Measurements from ENCODE around the gene LDLRAD4. TPM values are rescaled to one million over a fixed set of nuclear protein-coding genes. Genes with fewer than 3 reads are reported as not detected.
A peak's percentile ranks its signal among the peaks of the same experiment; 100 is the strongest.

Gene LDLRAD4
- total RNA-seq, 1 donor from 2014 or later: 34.1 TPM

DNA sequence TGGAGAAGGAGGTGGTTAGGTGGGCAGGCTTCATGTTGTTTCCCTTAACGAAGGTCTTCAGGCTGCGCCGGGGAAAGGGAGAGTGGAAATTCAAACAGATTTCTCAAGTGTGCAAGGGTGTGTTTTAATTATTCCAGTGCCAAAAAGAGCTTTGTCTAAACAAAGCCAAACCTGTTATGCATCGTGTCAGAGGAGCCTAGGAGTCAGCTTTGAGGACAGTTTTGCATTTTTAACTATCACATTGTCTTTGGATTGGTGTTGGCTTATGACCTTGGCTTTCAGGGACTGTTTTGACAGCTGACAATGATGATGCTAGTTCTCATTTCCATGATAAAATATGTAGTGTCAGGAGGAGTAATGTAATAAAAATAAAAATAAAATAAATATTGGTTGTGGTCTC is 144.8 kb downstream of the LDLRAD4 start:
- Mint-ChIP-seq H3K9me3 (ENCODE audit: unreplicated experiment) (no peaks in the 10 kb centered on the region), H3K27me3 (ENCODE audit: unreplicated experiment) (peaks cover 8% of the 10 kb centered on the region), H3K4me1 (ENCODE audit: unreplicated experiment) (peaks cover 33% of the 10 kb centered on the region), H3K36me3 (ENCODE audit: low read depth, unreplicated experiment) (no peaks in the 10 kb centered on the region), H3K27ac (ENCODE audit: unreplicated experiment) (no peak overlapping the region), H3K4me3 (ENCODE audit: unreplicated experiment) (no peak overlapping the region)
- TF ChIP-seq, protein P1, sequence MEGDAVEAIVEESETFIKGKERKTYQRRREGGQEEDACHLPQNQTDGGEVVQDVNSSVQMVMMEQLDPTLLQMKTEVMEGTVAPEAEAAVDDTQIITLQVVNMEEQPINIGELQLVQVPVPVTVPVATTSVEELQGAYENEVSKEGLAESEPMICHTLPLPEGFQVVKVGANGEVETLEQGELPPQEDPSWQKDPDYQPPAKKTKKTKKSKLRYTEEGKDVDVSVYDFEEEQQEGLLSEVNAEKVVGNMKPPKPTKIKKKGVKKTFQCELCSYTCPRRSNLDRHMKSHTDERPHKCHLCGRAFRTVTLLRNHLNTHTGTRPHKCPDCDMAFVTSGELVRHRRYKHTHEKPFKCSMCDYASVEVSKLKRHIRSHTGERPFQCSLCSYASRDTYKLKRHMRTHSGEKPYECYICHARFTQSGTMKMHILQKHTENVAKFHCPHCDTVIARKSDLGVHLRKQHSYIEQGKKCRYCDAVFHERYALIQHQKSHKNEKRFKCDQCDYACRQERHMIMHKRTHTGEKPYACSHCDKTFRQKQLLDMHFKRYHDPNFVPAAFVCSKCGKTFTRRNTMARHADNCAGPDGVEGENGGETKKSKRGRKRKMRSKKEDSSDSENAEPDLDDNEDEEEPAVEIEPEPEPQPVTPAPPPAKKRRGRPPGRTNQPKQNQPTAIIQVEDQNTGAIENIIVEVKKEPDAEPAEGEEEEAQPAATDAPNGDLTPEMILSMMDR (IDR thresholded peaks at IDR 0.05; ENCODE audit: unreplicated experiment): no peak
- no peak for DNase-seq (ENCODE audit: low spot score)

DNA sequence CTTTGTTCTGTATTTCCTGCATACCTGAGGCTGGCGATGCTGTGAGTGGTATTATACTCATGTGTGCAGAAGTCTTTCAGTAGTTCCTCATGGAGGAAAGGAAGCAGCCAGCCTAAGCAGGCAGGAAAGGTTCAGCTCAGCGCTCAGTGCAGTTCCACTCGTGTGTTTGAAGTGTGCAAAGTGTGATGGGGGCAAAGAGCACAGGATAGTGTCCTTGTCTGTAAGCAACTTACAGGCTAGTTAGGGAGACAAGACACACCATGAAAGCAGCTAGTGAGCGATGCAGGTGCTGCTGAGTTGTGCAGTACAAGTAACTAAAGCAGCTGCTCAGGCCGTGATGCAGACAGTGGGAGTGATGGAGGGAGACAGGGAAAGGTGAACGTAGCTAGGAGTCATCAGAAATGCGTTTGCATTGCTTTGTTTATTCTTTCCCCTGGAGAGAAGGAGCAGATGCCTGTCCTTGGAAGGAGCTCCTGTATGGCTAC is 146.2 kb downstream of the LDLRAD4 start:
- no peak for DNase-seq (ENCODE audit: low spot score)
- Mint-ChIP-seq H3K4me1 (ENCODE audit: unreplicated experiment) (peaks cover 36% of the 10 kb centered on the region), H3K27me3 (ENCODE audit: unreplicated experiment) (peaks cover 10% of the 10 kb centered on the region)

DNA sequence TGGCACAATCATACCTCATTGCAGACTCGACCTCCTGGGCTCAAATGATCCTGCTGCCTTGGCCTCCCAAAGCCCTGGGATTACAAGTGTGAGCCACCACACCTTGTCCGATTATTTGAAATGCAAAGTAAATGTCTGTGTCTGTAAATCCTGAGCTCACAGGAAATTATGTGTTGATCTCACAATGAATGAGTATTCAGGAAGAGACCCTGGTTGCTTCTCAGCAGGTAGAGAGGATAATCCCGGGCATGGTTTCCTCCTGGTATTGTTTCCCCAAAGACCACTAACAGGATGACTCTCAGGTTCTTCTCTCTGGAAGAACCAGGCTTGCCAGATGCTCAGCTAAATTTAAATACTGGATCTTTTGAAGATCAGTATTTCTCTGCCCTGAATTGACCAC is 147.6 kb downstream of the LDLRAD4 start:
- TF ChIP-seq, protein P1 (IDR thresholded peaks at IDR 0.05; ENCODE audit: unreplicated experiment): no peak
- Mint-ChIP-seq H3K4me1 (ENCODE audit: unreplicated experiment) (peaks cover 36% of the 10 kb centered on the region), H3K4me3 (ENCODE audit: unreplicated experiment) (no peak overlapping the region), H3K27ac (ENCODE audit: unreplicated experiment) (no peak overlapping the region), H3K27me3 (ENCODE audit: unreplicated experiment) (peaks cover 13% of the 10 kb centered on the region), H3K36me3 (ENCODE audit: low read depth, unreplicated experiment) (no peaks in the 10 kb centered on the region), H3K9me3 (ENCODE audit: unreplicated experiment) (no peaks in the 10 kb centered on the region)
- no peak for DNase-seq (ENCODE audit: low spot score)

More for the DNA sequence above, 146.2 kb downstream of the LDLRAD4 start:
- Mint-ChIP-seq H3K27ac (ENCODE audit: unreplicated experiment) (peak overlapping the region; percentile 32), H3K4me3 (ENCODE audit: unreplicated experiment) (peak overlapping the region; percentile 48), H3K9me3 (ENCODE audit: unreplicated experiment) (no peaks in the 10 kb centered on the region), H3K36me3 (ENCODE audit: low read depth, unreplicated experiment) (no peaks in the 10 kb centered on the region)
- TF ChIP-seq, protein P1 (IDR thresholded peaks at IDR 0.05; ENCODE audit: unreplicated experiment): no peak

DNA sequence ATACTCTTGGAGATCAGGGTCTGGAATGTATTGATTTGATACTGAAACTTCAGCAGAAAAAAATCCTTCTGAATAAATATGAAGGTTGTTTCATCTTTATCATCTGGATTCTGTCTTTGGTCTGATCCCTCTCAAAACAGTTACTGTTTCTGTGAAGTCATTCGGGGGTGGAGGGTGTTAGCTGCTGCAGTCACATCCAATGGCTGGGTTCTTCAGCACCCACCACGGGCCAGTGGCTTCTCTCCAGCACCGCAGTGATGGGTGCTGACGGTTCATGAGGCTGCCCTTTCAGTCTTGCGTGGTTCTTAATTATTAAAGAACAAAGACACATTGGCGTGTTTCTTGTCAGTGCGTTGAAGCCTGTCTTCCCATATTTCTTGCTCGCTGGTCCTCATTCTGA is 148.0 kb downstream of the LDLRAD4 start:
- DNase-seq (ENCODE audit: low spot score): no peak
- Mint-ChIP-seq H3K9me3 (ENCODE audit: unreplicated experiment) (no peaks in the 10 kb centered on the region), H3K27ac (ENCODE audit: unreplicated experiment) (no peak overlapping the region), H3K4me1 (ENCODE audit: unreplicated experiment) (peaks cover 36% of the 10 kb centered on the region), H3K4me3 (ENCODE audit: unreplicated experiment) (no peak overlapping the region), H3K27me3 (ENCODE audit: unreplicated experiment) (peaks cover 13% of the 10 kb centered on the region), H3K36me3 (ENCODE audit: low read depth, unreplicated experiment) (no peaks in the 10 kb centered on the region)
- TF ChIP-seq, protein P1 (IDR thresholded peaks at IDR 0.05; ENCODE audit: unreplicated experiment): no peak

DNA sequence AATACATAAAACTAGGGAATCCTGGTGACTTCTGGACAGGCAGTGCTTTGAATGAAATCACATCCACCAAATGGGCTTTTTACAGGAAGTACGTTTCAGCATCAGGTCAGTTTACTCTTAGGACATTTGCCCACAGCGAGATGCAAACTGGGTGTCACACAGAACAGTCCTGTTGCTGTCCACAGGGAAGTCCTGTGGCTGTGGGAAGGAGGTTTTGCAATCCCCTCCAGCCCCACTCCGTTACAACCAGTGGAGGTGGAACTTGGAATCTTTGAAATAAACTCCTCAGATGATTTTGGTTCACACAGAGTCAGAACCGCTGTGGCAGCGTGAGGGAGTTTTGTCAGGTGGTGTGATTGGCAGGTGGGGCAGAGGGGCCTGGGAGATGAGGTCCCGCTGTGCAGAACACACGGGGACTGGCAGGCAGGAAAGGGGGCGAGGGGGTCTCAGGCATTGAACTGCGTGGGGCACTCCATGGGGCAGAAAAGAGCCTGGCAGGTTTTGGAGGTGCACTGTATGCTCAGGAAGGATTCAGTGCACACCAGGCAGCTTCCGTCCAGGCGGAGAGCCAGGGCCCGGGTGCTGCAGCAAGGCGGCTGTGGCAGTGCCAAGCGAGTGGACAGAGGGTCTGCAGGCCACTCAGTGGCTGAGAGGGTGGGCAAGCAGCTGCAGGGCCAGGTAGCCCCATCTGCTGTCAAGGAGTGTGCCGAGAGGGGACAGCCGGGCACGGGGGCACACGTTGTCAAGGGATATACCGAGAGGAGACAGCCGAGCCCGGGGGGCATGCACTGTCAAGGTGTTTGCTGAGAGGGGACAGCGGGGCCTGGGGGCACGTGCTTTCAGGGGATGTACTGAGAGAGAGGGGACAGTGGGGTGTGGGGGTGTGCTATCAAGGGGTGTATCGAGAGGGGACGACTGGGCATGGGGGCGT is 148.7 kb downstream of the LDLRAD4 start:
- Mint-ChIP-seq H3K9me3 (ENCODE audit: unreplicated experiment) (no peaks in the 10 kb centered on the region), H3K4me3 (ENCODE audit: unreplicated experiment) (no peak overlapping the region), H3K4me1 (ENCODE audit: unreplicated experiment) (peaks cover 36% of the 10 kb centered on the region), H3K27me3 (ENCODE audit: unreplicated experiment) (peaks cover 13% of the 10 kb centered on the region), H3K27ac (ENCODE audit: unreplicated experiment) (no peak overlapping the region), H3K36me3 (ENCODE audit: low read depth, unreplicated experiment) (no peaks in the 10 kb centered on the region)
- no peak for DNase-seq (ENCODE audit: low spot score)
- TF ChIP-seq, protein P1 (IDR thresholded peaks at IDR 0.05; ENCODE audit: unreplicated experiment): no peak
